ENCODE data around the gene HMGCLL1.

HMGCLL1 gene

DNA sequence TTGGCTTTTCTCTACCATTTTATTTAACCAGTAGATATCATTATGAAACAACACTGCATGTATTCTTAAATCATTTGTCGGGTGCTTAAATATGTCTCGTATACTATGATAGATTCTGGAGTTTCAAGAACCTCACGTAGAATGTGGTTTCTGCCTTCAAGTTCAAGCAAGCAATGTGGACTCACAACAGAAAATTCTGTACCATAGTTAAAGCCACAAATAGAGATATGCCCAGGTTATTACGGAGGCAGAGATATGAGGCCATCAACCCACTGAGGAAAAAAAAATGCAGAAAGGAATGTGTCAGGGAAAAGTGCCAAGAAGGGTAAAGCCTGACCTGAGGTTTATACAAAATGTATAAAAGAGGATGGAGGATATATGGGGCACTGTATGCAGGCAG, 141.9 kb downstream of the HMGCLL1 start:
- H3K4me1 ChIP-seq = no peaks in the 10 kb centered on the region
- H3K36me3 ChIP-seq = no peaks in the 10 kb centered on the region
- no peaks in the 10 kb centered on the region for H3K9me3 ChIP-seq
- no peaks in the 10 kb centered on the region for H3K27me3 ChIP-seq
- TF ChIP-seq, protein P1, sequence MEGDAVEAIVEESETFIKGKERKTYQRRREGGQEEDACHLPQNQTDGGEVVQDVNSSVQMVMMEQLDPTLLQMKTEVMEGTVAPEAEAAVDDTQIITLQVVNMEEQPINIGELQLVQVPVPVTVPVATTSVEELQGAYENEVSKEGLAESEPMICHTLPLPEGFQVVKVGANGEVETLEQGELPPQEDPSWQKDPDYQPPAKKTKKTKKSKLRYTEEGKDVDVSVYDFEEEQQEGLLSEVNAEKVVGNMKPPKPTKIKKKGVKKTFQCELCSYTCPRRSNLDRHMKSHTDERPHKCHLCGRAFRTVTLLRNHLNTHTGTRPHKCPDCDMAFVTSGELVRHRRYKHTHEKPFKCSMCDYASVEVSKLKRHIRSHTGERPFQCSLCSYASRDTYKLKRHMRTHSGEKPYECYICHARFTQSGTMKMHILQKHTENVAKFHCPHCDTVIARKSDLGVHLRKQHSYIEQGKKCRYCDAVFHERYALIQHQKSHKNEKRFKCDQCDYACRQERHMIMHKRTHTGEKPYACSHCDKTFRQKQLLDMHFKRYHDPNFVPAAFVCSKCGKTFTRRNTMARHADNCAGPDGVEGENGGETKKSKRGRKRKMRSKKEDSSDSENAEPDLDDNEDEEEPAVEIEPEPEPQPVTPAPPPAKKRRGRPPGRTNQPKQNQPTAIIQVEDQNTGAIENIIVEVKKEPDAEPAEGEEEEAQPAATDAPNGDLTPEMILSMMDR (IDR thresholded peaks at IDR 0.05; ENCODE audit: low read depth, low read length) = no peak
- DNase-seq = no peak
- H3K4me3 ChIP-seq (ENCODE audit: low read depth, low read length) = no peak overlapping the region

DNA sequence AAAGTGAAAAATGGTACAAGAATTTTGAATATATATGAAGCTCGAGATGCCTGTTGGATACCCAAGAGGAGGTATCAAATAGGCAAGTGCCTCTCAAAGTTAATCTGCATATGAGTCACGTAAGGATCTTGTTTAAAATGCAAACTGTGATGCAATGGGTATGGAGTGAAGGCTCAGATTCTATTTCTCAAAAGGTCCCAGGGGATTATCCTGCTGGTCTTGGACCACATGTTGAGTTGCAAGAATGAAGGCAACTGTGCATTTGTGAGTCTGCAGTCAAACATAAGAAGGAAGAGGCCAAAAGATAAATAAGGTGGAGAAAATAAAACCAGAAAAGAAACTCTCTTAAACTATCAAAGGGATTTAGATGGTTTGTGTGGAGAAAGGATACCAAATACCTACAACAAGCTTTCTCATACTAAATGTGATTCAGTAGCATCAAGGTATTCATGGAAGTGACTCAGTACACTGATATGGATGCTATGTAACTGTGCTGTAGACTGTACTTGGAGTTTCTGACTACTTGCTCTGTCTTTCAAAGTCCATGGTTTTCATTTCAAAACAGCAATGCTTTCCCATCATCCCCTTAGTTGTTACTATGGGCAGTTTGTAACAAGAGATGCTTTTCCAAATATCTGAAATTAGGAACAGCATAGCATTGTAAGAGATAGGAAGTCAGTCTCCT, 145.4 kb downstream of the HMGCLL1 start:
- H3K36me3 ChIP-seq = no peaks in the 10 kb centered on the region
- DNase-seq = no peak
- H3K27me3 ChIP-seq = no peaks in the 10 kb centered on the region
- H3K4me3 ChIP-seq (ENCODE audit: low read depth, low read length) = no peak overlapping the region
- H3K4me1 ChIP-seq = no peaks in the 10 kb centered on the region
- TF ChIP-seq, protein P1 (IDR thresholded peaks at IDR 0.05; ENCODE audit: low read depth, low read length) = no peak
- H3K9me3 ChIP-seq = no peaks in the 10 kb centered on the region

DNA sequence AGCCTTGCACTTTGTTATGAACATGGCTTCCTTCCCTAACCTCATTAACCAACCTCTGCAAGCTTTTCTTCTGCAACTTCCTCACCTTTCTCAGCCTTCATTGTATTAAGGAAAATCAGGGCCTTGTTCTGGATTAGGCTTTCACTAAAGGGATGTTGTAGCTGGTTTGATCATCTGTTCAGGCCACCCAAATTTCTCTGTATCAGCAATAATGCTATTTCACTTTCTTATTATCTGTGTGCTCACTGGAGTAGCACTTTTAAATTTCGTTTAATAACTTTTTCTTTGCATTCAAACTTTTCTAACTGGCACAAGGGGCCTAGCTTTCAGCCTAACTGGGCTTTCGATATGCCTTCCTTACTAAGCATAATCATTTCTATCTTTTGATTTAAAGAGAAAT, 155.1 kb downstream of the HMGCLL1 start:
- H3K9me3 ChIP-seq = no peaks in the 10 kb centered on the region
- no peak for DNase-seq
- no peak overlapping the region for H3K4me3 ChIP-seq (ENCODE audit: low read depth, low read length)
- no peaks in the 10 kb centered on the region for H3K36me3 ChIP-seq
- H3K27me3 ChIP-seq = no peaks in the 10 kb centered on the region
- no peaks in the 10 kb centered on the region for H3K4me1 ChIP-seq
- TF ChIP-seq, protein P1 (IDR thresholded peaks at IDR 0.05; ENCODE audit: low read depth, low read length) = no peak

DNA sequence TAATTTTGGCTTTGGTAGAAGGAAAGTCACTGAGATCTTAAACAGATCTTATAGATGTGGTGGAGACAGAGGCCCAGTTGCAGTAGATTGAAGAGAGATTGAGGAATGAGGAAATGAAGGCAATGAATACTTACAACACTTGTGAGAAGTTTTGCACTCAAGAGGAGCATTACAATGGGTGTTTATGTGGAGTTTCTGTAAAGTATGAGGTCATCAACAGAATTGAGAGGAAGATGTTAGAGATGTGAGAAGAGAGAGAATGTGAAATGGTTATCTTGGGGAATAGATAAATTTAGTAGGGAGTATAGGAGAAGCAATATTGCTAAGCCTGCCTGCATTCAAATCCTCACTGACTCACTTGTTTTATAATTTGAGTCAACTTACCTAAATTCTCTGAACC, 168.3 kb downstream of the HMGCLL1 start:
- no peak for DNase-seq
- TF ChIP-seq, protein P1 (IDR thresholded peaks at IDR 0.05; ENCODE audit: low read depth, low read length) = no peak

DNA sequence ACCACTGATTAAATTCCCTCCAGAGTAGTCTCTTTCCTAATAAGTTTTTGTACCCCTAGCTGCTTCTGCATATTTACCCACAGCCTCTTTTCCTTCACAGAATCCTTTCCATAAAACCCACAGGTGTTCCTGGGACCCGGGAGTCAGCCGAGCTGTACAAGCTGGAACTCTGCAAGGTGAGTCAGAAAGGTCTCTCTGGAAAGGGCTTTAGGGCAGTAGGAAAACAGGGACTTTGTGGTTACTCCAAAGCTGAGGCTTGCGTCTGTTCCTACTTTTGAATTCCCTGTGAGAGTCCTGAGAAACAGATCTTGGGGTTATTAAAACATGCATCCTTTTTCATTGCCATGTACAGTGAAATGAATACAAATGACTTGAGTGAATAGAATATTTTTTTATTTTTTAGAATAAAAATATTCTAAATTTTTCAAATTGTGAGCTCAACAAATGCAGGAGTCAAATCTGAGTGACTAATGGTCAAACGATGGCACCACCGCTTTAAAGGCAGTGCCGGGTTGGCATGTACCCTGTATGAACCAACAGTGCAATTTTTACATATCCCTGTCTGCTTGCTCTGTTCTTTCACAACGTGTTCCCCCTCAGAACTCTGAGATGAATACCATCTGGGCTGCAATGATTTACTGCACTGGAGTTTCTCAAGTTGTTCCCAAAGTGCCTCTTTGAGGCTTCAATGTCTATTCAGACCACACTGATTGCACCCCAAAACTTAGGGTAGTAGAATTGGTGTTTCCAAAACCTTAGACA, 173.3 kb downstream of the HMGCLL1 start:
- no peak for DNase-seq
- Histone ChIP-seq H3K36me3 (no peaks in the 10 kb centered on the region), H3K4me3 (ENCODE audit: low read depth, low read length) (no peak overlapping the region), H3K4me1 (no peaks in the 10 kb centered on the region), H3K27me3 (no peaks in the 10 kb centered on the region), H3K9me3 (no peaks in the 10 kb centered on the region)
- TF ChIP-seq, protein P1 (IDR thresholded peaks at IDR 0.05; ENCODE audit: low read depth, low read length) = no peak

More for the DNA sequence above, 168.3 kb downstream of the HMGCLL1 start:
- Histone ChIP-seq H3K4me1 (no peaks in the 10 kb centered on the region), H3K36me3 (no peaks in the 10 kb centered on the region), H3K9me3 (no peaks in the 10 kb centered on the region), H3K4me3 (ENCODE audit: low read depth, low read length) (no peak overlapping the region), H3K27me3 (no peaks in the 10 kb centered on the region)

DNA sequence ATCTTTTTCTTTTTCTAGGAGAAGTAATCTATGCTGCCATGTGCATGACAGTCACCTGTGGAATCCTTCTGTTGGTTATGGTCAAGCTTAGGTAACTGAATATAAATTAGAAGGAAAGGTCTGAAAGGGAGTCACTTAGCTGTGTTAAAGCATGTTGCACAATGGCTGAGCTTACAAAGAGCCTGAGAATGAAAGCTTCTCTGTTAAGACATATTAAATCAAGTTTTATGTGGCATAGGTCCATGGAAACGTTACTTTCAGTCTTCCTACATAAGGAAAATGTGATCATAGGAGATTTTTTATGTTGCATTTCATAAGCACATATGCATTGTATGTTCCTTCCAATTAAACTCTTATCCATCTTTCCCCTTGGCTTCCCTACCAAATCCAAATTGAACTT, 179.6 kb downstream of the HMGCLL1 start:
- TF ChIP-seq, protein P1 (IDR thresholded peaks at IDR 0.05; ENCODE audit: low read depth, low read length) = no peak
- H3K27me3 ChIP-seq = no peaks in the 10 kb centered on the region
- no peaks in the 10 kb centered on the region for H3K4me1 ChIP-seq
- no peaks in the 10 kb centered on the region for H3K9me3 ChIP-seq
- H3K4me3 ChIP-seq (ENCODE audit: low read depth, low read length) = no peak overlapping the region
- no peaks in the 10 kb centered on the region for H3K36me3 ChIP-seq
- DNase-seq = no peak
